ENCODE measurements around the gene SVIP.

SVIP gene, protein sequence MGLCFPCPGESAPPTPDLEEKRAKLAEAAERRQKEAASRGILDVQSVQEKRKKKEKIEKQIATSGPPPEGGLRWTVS
- total RNA-seq, result 35.5 to 49.4 (median 48.9) reads per million in 4 experiments

DNA sequence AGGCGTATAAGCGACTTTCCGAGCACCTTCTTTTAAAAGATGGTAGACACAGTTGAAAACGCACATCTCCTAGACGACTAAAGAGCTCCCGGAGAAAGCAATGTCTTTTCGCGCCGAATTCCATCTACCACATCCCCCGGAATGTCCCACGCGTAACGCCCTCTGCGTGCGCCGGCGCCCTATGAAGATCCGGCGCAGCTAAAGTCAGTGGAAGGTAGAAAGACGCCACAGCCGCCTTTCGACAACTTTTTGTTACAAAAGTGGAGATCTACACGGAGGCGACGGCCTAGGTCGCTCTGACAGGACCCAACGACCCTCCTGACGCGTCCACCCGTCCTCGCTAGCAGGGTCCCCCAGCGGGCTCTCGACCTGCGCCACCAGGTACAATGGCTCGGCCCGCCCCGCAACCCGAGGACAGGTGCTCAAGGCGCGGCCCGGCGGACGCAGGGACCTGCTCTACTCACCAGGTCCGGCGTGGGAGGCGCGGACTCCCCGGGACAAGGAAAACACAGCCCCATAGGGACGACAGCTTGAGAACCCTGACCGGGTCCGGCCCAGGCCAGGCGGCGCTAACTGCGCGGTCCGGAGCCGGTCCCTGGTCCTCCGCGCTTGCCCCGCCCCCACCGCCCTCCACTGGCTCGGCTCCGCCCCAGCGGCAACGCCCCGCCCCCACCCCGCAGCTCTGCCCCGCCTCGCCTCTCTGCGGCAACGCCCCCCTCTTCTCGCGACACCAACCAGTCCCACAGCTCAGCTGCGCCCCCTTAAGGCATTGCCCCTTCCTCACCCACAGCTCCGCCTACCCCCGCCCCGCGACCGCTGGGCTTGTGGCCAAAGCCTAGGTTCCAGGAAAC lies at the start of gene SVIP:
Gene SVIP, minus strand, starts transcription at position 571 of the 851 bp plus-strand sequence. Its CDS starts 53 bp downstream, at position 518.
- peak; percentile 94 for DNase-seq

DNA sequence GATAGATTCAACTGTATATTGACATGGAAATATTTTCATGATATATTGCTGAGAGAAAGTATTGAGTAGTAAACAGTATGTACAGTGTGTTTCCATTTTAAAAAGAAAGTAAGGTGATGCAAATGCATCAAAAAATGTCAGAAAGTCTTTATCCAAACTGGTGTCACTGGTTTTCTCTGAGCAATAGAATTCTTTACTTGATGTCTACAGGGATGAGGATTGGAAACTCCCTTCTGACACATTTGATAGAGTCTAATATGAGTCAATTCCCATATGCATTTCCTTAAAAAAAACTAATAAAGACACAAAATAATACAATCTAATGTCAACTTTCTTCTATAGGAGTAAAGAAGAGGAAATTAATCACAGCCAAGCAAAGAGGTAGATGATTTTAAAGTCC lies 49.0 kb upstream of the SVIP start:
- DNase-seq, result no peak

DNA sequence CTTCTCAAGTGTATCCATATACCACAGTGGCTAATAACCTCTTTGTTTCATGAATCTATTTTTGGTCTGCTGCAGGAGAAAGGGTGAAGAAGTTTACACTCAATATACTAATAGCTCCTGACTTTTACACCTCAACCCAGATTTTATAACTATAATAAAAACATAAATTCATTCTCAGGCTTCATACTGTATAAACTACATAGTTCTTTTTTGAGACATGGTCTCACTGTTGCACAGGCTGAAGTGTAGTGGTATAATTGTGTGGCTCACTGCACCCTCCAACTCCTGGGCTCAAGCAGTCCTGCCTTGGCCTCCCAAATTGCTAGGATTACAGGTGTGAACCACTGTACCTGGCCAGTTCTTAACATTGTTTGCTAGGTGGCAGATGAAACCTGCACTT lies 48.4 kb upstream of the SVIP start:
- DNase-seq, result no peak

DNA sequence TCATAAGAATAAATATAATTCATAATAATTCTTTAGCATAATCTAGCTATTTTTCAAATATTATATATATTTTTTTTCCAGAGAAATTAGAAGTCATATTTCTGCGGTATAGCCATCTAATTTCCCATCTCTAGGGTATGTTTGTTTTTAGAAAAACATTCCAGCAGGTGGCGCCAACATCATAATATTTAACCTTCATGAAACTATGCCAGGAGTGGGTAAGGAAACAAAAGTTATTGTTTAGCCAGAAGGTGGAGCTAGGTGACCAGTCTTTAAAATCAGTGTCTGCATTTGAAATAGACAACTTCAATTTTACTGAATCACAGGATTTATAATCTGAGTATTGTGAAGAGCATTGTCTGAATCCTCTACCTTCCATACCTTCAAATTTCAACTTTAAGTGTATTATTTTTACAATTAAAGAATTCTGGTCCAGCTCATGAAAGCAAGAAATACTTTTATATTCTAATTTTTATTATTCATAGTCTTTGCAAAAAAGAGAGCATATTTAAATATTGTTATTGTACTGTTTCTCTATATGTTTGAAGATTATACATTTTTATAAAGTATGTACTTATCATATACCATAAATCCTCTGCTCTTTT lies 46.4 kb upstream of the SVIP start:
- DNase-seq, result peak; percentile 27

DNA sequence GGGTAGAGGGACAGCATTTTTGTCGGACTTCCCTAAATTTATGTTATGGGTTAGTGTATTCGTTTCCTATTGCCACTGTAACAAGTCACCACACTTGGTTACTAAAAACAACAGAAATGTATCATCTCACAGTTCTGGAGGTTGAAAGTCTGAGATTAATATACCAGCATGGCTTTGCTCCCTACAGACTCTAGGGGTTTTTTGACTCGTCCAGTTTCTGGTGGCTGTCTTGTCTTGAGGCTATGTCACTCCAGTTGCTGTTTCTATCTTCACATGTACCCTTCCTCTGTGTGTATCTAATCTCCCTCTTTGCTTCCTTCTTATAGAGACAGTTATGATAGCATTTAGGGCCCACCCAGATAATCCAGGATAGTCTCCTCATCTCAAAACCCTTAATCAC lies 39.7 kb upstream of the SVIP start:
- DNase-seq, result no peak

DNA sequence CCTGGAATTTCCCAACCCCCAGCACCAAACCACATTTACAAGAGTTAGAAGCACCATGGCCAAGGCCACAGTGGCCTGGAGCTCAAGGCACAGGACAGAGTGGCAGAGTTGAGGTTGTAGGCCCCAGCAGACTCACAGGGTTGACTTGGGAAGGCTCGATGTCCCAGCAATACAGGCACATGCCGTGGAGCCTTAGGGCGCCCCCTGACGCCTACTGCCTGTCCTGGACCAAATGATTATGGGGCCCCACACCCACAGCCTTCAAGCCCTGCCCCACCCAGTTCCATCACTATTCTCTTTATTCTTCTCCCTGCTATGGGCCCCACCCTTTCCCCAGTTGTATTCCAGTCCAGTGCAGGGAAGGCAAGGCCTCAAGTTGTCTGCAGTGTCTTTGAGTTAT lies 30.6 kb upstream of the SVIP start, which contains the start of gene CCDC179:
Gene CCDC179, minus strand, starts transcription at position 234 of the 400 bp plus-strand sequence. Its CDS starts 53 bp downstream, at position 181.
- no peak for DNase-seq

DNA sequence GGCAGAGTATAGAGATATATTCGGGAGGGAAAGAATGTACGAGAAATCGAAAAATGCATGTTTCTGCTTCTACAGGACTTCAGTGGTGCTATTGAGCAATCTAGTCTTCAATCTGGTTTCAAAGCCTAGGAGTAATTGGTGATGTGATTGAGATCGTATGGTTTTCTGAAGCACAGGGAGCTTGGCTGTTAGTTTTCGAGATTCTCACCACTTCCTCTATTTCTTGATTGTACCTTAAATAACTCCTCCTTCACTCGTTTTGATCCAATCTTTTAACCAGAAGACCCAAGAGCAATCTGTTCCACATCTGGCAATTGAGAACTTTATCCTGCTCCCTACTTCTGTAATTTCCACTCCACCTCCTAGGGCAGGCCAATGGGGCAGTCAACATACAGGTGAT lies 30.2 kb upstream of the SVIP start:
- DNase-seq, result no peak

DNA sequence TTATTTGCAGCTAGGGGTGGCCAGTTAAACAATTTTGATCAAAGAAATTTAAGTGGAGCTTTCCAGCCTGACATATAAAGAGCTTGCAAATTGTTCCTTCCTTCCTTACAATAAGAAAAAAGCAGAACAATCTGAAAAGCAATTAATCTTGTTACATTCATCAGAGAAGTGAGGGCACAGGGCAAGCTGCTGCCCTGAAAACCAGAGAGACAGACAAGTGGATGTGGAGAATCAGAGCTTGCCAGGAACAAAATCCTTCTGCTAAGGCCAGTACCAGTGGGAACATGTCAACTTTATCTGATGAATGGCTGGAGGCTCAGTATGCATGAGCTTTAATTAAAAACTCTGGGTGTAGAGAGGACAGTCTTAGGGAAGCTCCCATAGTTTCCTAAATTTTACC lies 21.9 kb upstream of the SVIP start:
- no peak for DNase-seq

DNA sequence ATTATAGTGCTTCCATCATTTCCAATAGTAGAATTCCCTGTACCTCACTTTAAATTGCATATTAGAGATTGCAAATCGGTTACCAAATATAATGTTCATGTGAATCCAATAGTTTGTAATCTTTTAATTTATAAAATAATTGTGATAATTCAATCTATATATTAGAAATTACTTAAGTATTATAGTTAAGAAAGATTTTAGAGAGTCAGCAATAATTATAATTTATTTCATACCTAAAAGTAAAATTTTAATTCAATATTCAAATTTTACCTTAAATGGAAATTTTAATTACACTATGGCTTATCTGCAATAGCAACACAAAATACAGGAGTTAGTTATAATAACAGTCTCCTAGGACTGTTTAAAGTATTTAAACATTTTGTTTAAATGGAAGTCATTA lies 17.1 kb upstream of the SVIP start:
- no peak for DNase-seq

DNA sequence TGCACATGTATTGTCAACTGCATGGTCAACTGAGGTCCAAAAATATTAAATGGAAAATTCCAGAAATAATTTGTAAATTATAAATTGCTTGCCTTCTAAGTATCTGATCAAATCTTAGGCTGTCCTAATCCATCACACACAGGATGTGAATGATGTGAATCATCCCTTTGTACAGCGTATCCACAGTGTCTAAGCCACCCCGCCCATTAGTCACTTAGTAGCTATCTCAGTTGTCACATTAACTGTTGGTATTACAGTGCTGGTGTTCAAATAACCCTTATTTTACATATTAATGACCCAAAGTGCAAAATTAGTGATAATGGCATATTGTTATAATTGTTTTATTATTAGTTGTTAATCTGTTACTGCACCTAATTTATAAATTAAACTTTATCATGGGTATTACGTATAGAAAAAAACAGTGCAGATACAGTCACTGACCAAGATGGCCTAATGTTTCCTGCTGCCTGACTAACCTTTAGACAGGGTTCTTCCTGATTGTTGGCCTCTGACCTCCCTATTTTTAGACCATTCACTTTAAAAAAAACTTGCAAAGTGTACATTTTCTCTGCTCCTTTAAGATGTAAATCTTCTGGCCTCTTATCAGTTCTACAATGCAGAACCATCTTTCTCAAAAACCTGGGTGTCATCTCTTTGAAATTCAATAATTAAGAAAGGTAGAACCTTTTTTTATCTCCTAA lies 2.9 kb upstream of the SVIP start:
- no peak for DNase-seq

DNA sequence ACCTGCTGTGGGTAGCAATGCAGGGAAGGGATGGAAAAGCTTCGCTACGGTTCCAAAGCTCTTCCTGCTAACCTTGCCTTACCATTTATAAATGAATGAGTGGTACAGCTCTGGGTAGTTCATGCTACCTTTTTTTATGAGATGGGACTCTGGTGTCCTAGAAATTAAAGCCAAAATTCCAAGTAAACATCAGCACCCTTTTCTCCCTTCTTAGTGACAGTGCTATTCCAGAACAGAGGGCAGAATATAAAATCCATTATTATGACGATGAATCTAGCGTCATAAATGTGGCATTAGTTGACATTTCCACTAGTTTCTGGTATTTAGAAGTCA lies 447 bp upstream of the SVIP start:
- DNase-seq, result no peak

DNA sequence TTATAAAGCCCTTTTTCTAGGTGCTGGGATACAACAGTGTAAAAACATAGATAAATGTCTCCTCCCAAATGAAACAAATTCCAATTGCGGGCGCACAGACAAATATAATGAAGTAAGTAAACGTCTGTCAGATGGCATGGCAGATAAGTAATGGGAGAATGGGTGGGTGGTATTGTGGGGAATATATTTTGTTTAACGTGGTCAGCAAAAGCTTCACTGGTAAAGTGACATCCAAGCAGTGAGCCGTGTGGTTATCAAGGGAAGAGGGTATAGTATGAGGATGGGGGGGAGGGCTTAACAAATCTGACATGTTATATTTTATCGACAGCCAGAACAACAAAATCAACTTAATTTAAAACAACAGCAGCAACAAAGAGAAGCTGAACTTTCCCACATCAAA lies 1.2 kb downstream of the SVIP start:
- no peak for DNase-seq

DNA sequence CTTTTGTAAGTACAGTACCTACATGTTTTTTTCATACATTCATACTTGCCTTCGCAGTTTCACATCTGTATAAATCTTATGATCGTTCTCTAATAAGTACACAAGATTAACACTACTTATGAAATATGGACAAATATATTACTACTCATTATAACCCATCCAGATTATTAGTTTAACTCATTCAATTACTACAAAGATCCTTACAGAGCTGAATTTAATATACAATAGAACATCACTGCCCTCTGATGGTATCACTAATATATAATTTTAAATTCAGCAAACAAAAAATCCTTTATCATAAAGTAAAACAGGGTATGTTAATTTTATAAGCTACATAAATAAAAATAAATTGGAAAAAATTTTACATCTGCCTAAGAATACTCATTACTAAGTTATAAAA lies 7.4 kb downstream of the SVIP start:
- DNase-seq, result no peak

DNA sequence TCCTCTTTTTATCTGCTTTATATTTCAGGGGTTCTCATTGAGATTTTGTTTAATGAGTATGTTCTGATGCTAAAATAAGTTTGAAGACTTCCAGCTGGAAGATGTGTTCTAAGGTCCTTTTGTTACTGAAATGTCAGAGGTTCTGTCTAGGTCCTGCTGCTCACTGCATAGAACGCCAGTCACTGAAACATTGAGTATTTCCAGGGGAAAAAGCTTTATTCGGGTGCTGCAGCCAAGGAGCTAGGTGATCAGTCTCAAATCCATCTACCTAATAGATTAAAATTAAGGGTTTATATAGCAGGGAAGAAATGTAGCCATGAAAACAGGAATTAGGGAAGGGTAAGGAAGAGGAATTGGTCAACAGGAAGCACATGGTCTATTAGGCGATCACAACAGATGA lies 19.7 kb downstream of the SVIP start:
- no peak for DNase-seq

DNA sequence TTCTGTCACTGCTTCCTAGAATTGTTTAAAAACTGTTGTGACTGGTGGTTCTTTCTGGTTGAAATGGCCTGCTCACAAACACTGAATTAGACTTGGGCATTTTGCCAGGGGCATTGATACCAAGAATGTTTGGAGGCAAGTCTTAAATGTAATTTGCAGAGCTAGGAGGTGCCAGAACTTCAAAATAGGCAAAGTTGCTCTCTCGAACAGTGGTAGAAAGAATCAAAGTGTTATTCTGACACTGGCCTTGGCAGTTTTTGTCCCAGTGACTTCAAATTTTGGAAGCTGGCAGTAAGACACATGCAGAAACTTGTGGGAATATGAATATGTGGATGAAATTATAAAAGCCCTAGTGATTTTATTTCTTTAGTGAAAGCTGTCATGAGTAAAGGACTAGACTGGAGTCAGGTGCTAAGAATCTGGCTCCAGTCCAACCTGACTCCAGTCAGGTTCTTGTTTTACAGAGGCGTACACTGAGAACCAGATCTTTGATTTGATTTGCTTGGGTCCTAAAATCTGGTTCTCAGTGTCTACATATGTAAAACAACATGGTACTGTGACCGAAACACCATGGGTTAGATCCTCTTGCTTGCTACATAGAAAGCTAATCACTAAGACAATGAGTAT lies 20.9 kb downstream of the SVIP start:
- DNase-seq, result no peak

DNA sequence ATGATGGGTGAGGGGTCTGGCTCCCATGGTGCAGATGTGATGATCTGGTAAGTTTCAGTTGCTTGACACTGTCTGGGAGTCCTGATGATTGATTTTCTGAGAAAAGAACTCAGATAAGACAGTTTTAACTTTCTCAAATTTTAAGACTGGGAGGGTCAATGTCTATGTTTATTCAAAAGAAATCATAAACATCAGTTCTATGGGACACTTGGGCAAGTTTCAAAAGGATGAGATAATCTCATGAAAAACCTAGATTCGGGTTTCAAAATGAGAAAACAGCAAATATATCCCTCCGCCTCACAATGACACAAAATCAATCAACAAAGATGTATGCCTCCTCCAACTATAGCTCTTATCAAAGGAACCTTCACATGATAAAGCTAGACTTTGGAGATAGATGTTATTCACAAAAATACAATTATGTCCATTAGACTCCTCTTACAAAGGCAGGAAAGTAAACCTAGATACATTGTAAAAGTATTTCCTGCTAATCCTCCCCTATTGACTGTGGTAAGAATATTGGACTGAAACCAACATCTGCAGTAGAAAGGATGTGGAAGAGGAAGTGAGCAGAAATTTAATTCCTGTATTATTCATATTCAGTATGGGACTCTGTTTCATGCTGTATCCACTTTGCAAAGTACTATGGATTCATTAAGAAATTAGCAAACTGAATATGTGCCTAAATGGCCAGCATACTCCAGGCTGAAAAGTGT lies 21.6 kb downstream of the SVIP start:
- DNase-seq, result no peak

DNA sequence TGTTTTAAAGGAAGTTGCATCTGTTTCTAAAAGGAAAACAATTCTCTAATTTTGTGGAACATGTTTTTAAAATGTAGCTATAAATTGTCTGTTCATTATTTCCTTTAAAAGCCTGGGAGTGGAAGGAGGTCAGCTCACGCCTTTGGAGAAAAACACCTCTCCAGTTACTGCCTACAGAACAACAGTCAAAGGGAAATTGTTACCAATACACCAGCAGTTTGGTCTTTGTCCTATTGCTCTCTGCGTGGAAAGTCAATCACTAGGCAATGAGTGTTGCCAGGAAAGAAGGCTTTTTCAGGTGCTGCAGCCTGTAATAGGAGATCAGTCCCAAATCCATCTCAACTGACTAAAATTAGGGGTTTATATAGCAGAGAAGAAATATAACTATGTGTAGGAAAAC lies 22.2 kb downstream of the SVIP start:
- DNase-seq, result no peak

DNA sequence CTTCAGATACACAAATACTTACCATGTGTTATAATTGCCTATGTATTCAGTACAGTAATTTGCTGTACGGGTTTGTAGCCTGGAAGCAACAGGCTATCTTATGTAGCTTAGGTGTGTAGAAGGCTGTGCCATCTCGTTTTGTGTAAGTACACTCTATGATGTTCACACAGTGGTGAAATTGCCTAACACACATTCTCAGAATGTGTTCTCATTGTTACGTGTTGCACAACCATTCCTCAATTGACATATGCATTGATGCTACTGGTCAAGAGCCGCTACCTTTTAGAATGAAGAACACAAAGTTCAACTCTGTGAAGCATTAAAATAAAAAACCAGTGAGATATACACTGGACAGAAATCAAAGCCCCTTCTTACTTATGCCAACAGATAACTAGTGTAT lies 26.7 kb downstream of the SVIP start:
- DNase-seq, result no peak

DNA sequence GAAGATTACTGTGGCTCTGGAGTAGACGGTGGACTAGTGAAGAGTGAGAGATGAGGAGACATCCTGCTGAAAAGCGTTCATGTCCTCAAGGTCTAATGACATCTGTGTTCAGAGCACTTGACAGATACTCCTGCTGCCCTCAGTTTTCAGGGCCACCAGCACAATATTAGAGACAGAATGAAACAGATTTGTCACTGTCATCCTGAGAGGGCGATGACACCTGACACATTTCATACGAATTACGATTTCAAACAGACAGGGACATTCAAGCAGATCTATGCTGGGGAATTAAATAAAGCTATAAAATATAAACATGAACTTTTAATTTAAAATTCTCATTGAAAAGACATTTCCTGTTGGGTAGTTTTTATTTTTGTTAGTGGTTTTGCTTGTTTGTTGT lies 29.1 kb downstream of the SVIP start:
- DNase-seq, result no peak

DNA sequence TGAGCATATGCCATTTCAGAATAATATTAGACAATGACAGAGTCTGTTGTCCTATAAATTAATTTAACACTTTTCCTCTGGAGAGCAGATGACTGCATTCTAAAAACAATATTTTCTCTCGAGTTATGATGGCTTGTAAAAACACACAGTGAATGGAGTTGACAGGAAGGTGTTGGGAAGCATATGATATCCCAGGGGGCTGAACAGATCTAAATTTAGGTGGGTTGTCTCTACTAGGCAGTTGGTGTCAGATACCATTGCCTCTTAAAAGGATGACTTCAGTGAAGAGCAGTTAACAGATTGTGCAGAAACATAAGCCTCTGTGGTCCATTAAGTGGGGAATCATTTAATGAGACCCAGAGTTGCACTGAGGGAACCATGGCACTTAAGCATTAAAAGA lies 30.7 kb downstream of the SVIP start:
- no peak for DNase-seq

DNA sequence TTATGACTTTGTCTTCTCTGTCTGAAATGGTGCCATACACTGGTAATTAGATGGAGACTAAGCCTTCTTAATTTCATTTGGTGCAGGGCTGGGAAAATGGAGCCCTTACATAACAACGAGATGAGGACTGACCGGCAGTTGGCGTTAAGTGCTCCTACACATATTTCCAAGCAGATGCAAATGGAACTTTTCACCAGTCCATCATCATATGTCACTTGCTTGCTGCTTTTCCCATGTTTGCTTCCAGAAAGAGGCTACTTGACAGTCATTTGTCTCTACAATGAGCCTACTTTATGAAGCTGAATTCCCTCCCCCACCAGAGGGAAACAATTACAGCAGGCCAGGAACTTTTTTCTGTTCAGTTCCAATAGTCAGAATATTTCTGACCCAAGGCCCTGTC lies 32.6 kb downstream of the SVIP start:
- DNase-seq, result no peak

DNA sequence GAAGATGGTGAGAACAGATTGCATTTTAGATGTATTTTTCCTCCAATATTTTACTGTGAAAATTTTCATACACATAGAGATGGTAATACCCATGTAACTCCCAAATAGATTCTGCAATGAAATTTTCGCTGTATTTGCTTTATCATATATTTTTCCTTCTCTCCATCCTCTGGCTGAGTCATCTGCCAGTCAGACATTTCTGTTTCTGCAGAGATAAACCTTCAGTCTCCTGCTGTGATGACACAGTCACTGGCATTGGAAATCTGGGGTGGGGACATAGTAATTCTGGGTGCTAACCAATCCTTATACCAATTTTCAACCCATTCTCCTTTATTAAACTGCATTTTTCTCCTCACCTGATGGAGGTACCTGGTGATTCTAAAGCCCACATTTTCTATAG lies 33.7 kb downstream of the SVIP start:
- DNase-seq, result no peak

DNA sequence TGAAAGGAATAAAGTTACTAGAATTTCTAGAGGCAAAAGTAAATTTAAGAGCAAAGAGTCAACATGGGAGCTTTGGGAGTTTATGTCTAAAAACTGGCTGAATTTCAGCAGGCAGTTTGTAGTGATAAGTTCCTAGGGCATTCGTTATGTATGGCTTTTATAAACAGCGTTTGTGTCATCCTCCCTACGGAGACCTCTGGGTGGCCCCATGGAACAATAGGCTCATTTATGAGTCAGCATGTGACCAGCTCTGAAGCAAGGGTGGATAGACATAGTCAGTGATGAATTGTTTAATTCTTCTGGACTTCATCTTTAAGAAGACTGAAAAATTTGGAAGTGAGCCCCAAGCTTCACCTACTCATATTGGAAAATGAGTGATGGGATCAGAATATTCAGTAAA lies 37.1 kb downstream of the SVIP start:
- no peak for DNase-seq

Data from effector CD8-positive, alpha-beta T cell (primary cell).